ENCODE results near the gene VWC2L. TPM values are rescaled to one million over a fixed set of nuclear protein-coding genes. Genes with fewer than 3 reads are reported as not detected.

Gene VWC2L
- total and polyA plus RNA-seq, 7 donors = 0.28 TPM; not detected in 6

GRCh38 chr2:214601852-214602633, 191.2 kb downstream of the VWC2L start:
- 88 to 92% methylated on average over 2 of the region's 2 CpGs for WGBS, 2 donors
- no peak for DNase-seq
- Histone ChIP-seq H3K4me3 (no peak overlapping the region), H3K27ac (no peak overlapping the region), H3K36me3 (no peaks in the 10 kb centered on the region), H3K4me1 (no peaks in the 10 kb centered on the region), H3K27me3 (no peaks in the 10 kb centered on the region), H3K9me3 (no peaks in the 10 kb centered on the region)
- TF ChIP-seq POLR2A (IDR thresholded peaks at IDR 0.05) (no peak), POLR2AphosphoS5 (IDR thresholded peaks at IDR 0.05) (no peak), CTCF (IDR thresholded peaks at IDR 0.05) (no peak), EP300 (IDR thresholded peaks at IDR 0.05) (no peak)
- intact Hi-C loops (cut with DNase I) = no loop called here

GRCh38 chr2:214604861-214605260, 194.0 kb downstream of the VWC2L start:
- no peak overlapping the region for H3K27ac ChIP-seq
- WGBS, 2 donors = 75 to 76% methylated on average over 5 of the region's 5 CpGs
- no peak for DNase-seq
- no peaks in the 10 kb centered on the region for H3K4me1 ChIP-seq
- H3K27me3 ChIP-seq = no peaks in the 10 kb centered on the region
- intact Hi-C loops (cut with DNase I) = no loop called here
- H3K4me3 ChIP-seq = no peak overlapping the region
- TF ChIP-seq POLR2A (IDR thresholded peaks at IDR 0.05) (no peak), EP300 (IDR thresholded peaks at IDR 0.05) (no peak), POLR2AphosphoS5 (IDR thresholded peaks at IDR 0.05) (no peak)
- H3K9me3 ChIP-seq = no peaks in the 10 kb centered on the region
- H3K36me3 ChIP-seq = no peaks in the 10 kb centered on the region

DNA sequence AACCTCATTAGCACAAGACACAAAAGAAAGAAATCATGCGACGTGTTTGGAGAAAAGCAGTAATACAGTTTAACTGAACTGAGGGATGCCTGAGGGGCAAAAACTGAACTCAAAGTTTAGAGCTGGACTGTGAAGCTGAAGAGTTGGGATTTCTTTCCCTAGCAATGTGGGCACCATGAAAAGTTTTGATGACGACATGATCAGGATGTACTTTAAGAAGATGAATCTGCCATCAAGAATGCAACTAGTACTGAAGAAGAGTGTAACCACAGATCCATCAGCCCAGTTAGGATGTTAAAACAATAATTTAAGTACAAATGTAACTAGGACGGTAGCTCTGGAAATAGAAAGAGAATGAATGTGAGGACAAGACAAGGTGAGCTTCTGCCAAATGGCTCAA, 196.2 kb downstream of the VWC2L start:
- H3K4me1 ChIP-seq = no peaks in the 10 kb centered on the region
- TF ChIP-seq EP300 (IDR thresholded peaks at IDR 0.05) (no peak), POLR2A (IDR thresholded peaks at IDR 0.05) (no peak), CTCF (IDR thresholded peaks at IDR 0.05) (no peak), POLR2AphosphoS5 (IDR thresholded peaks at IDR 0.05) (no peak)
- intact Hi-C loops (cut with DNase I) = no loop called here

DNA sequence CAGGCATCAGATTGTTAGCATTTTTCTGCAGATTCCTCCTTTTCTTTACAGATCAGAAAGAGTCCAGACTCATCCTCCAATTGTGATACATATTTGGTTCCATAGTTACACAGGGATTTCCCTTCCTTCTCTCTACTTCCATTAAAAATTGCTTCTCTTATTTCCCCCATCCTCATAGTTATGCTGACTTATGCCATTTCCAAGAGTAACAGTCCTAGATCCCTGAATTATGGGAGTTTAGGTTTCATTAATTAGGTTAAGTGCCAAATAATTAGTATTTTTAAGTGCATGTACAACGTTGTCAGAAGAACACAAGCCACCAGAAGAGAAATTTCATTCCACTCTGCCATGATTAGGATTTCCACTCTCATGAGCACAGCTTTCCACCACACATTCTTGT, 200.2 kb downstream of the VWC2L start:
- H3K36me3 ChIP-seq = no peaks in the 10 kb centered on the region
- no peak overlapping the region for H3K4me3 ChIP-seq
- H3K4me1 ChIP-seq = no peaks in the 10 kb centered on the region
- intact Hi-C loops (cut with DNase I) = no loop called here
- H3K9me3 ChIP-seq = no peaks in the 10 kb centered on the region
- no peak for DNase-seq
- no peak overlapping the region for H3K27ac ChIP-seq
- no peaks in the 10 kb centered on the region for H3K27me3 ChIP-seq
- WGBS, 2 donors = 66 to 79% methylated on average over 1 of the region's 1 CpG
- TF ChIP-seq CTCF (IDR thresholded peaks at IDR 0.05) = no peak
- TF ChIP-seq POLR2A (IDR thresholded peaks at IDR 0.05) = no peak
- TF ChIP-seq POLR2AphosphoS5 (IDR thresholded peaks at IDR 0.05) = no peak

More for the DNA sequence above, 196.2 kb downstream of the VWC2L start:
- no peaks in the 10 kb centered on the region for H3K36me3 ChIP-seq
- DNase-seq = no peak
- no peak overlapping the region for H3K27ac ChIP-seq
- no peaks in the 10 kb centered on the region for H3K9me3 ChIP-seq
- WGBS, 2 donors = 90% methylated on average over 4 of the region's 4 CpGs
- H3K27me3 ChIP-seq = no peaks in the 10 kb centered on the region
- H3K4me3 ChIP-seq = no peak overlapping the region

DNA sequence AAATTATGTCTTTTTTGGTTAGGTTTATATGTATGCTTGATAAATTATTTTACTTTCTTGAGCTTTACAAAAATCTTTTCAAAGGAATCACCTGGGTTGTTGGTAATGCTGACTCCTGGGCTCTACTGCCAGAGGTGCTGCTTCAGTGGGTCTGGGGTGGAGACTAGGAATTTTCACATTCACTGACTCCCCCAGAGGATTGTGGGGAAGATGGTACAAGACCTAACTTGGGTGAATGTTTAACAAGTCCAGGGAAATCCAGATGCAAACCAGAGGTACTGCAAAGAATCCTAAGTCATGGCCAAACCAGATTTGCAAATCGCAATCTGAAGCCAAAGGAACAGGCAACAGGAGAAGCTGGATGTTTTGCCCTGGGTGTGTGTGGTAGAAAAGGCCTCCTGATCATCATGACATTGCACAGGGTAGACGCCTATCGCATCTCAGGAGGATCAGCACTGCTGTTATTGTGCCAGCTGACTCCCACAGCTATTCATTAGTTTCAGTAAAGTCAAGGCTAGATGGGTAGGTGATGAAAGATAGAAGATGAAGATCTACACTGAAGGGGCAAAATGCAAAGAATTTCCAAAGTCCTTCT, 213.4 kb downstream of the VWC2L start:
- Histone ChIP-seq H3K9me3 (no peaks in the 10 kb centered on the region), H3K4me3 (no peak overlapping the region), H3K4me1 (no peaks in the 10 kb centered on the region), H3K27ac (no peak overlapping the region), H3K27me3 (no peaks in the 10 kb centered on the region), H3K36me3 (no peaks in the 10 kb centered on the region)
- TF ChIP-seq EP300 (IDR thresholded peaks at IDR 0.05) = no peak
- no peak for TF ChIP-seq POLR2A (IDR thresholded peaks at IDR 0.05)
- TF ChIP-seq CTCF (IDR thresholded peaks at IDR 0.05) = no peak
- intact Hi-C loops (cut with DNase I) = no loop called here
- DNase-seq = no peak
- 88 to 91% methylated on average over 3 of the region's 3 CpGs for WGBS, 2 donors

Data from sigmoid colon (tissue), 7 donors.